ENCODE results near the gene ST6GAL2. TPM values are rescaled to one million over a fixed set of nuclear protein-coding genes. Genes with fewer than 3 reads are reported as not detected.

ST6GAL2 gene
- total RNA-seq, 2 donors from 2014 or later: 0.52 TPM; not detected in 1

DNA sequence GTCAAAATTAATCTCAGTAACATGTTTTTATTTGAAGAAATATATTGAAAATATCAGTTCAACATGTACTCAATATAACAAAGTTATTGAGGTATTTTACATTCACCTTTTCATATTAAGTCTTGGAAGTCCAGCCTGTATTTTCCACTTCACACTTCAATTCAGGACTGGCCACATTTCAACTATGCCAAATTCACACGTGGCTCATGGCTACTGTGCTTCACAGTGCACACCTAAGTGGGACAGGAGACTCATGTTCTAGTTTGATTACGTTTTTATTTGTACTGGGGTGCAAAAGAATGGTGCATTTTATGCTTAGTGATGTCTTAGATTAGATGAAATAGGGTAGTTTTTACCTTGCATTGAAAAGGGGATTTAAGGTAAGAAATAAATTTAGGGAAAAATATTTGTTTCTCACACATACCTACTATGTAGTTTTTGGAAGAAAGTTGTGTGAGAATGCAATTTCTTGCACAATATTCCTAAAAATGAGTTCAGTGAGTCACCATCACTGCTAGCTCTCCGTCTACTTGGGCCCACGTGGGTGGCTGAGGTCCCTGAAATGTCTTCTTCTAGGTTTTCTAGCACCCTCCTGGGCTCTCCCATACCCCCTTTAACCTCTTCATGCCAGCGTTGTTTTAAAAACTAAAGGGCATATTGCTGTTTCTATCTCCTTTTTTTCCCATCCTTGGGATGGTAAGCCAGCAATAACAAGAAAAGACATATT lies 87.0 kb downstream of the ST6GAL2 start:
- intact Hi-C loops (cut with DNase I): no loop called here

GRCh38 chr2:106797494-106797893 lies 88.5 kb downstream of the ST6GAL2 start:
- no peaks in the 10 kb centered on the region for H3K9me3 ChIP-seq
- DNase-seq (no peak), ATAC-seq (no peak)
- no peaks in the 10 kb centered on the region for H3K4me1 ChIP-seq
- H3K36me3 ChIP-seq (replicated peaks in 1 of 2; ENCODE audit: insufficient read depth in 1 of 2, low read depth in 2 of 2): no peaks in the 10 kb centered on the region
- intact Hi-C loops (cut with DNase I): no loop called here
- TF ChIP-seq, protein P1, sequence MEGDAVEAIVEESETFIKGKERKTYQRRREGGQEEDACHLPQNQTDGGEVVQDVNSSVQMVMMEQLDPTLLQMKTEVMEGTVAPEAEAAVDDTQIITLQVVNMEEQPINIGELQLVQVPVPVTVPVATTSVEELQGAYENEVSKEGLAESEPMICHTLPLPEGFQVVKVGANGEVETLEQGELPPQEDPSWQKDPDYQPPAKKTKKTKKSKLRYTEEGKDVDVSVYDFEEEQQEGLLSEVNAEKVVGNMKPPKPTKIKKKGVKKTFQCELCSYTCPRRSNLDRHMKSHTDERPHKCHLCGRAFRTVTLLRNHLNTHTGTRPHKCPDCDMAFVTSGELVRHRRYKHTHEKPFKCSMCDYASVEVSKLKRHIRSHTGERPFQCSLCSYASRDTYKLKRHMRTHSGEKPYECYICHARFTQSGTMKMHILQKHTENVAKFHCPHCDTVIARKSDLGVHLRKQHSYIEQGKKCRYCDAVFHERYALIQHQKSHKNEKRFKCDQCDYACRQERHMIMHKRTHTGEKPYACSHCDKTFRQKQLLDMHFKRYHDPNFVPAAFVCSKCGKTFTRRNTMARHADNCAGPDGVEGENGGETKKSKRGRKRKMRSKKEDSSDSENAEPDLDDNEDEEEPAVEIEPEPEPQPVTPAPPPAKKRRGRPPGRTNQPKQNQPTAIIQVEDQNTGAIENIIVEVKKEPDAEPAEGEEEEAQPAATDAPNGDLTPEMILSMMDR (IDR thresholded peaks at IDR 0.05): no peak
- TF ChIP-seq POLR2A (IDR thresholded peaks at IDR 0.05): no peak
- H3K27me3 ChIP-seq: no peaks in the 10 kb centered on the region
- no peak overlapping the region for H3K4me3 ChIP-seq
- H3K27ac ChIP-seq: no peak overlapping the region
- WGBS, 2 donors: 74 to 82% methylated on average over 4 to 5 of the region's 5 CpGs

More for the DNA sequence above, 87.0 kb downstream of the ST6GAL2 start:
- Histone ChIP-seq H3K4me1 (no peaks in the 10 kb centered on the region), H3K27me3 (no peaks in the 10 kb centered on the region), H3K9me3 (no peaks in the 10 kb centered on the region), H3K4me3 (no peak overlapping the region), H3K27ac (no peak overlapping the region), H3K36me3 (replicated peaks in 1 of 2; ENCODE audit: insufficient read depth in 1 of 2, low read depth in 2 of 2) (no peaks in the 10 kb centered on the region)
- DNase-seq (no peak), ATAC-seq (no peak)
- no peak for TF ChIP-seq POLR2A (IDR thresholded peaks at IDR 0.05)
- TF ChIP-seq, protein P1 (IDR thresholded peaks at IDR 0.05): no peak
- WGBS, 2 donors: 45 to 49% methylated on average over 5 of the region's 5 CpGs

DNA sequence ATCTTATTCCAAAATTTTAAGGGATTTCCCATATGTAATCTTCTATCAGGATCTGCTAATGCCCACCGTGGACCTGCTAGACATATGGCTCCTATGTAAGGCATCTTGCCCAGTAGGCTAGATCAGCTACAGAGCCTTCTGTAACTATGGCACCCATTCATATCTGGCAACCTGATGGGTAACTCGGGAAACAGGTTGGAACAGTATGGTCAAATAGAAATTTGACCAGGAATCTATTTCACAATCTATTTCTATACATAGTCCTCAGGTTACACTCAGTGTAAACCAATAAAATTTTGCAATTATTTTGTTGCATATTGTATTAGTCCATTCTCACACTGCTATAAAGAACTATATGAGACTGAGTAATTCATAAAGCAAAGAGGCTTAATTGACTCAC lies 93.3 kb downstream of the ST6GAL2 start:
- no peak overlapping the region for H3K4me3 ChIP-seq
- H3K36me3 ChIP-seq (replicated peaks in 1 of 2; ENCODE audit: insufficient read depth in 1 of 2, low read depth in 2 of 2): no peaks in the 10 kb centered on the region
- no peaks in the 10 kb centered on the region for H3K4me1 ChIP-seq
- no peak for ATAC-seq
- DNase-seq: no peak
- WGBS, 2 donors: 72 to 75% methylated on average over 2 of the region's 2 CpGs
- H3K9me3 ChIP-seq: no peaks in the 10 kb centered on the region
- no peak overlapping the region for H3K27ac ChIP-seq
- intact Hi-C loops (cut with DNase I): no loop called here
- no peaks in the 10 kb centered on the region for H3K27me3 ChIP-seq
- TF ChIP-seq, protein P1 (IDR thresholded peaks at IDR 0.05): no peak
- no peak for TF ChIP-seq POLR2A (IDR thresholded peaks at IDR 0.05)

- ATAC-seq (no peak), DNase-seq (no peak)
- Histone ChIP-seq H3K27me3 (no peaks in the 10 kb centered on the region), H3K4me3 (no peak overlapping the region), H3K36me3 (replicated peaks in 1 of 2; ENCODE audit: insufficient read depth in 1 of 2, low read depth in 2 of 2) (no peaks in the 10 kb centered on the region), H3K27ac (no peak overlapping the region), H3K4me1 (no peaks in the 10 kb centered on the region), H3K9me3 (no peaks in the 10 kb centered on the region)
- intact Hi-C loops (cut with DNase I): no loop called here
- TF ChIP-seq POLR2A (IDR thresholded peaks at IDR 0.05): no peak
- TF ChIP-seq, protein P1 (IDR thresholded peaks at IDR 0.05): no peak
- WGBS, 2 donors: 66 to 78% methylated on average over 6 of the region's 6 CpGs
Measured at GRCh38 chr2:106789185-106789584, 96.8 kb downstream of the ST6GAL2 start.

DNA sequence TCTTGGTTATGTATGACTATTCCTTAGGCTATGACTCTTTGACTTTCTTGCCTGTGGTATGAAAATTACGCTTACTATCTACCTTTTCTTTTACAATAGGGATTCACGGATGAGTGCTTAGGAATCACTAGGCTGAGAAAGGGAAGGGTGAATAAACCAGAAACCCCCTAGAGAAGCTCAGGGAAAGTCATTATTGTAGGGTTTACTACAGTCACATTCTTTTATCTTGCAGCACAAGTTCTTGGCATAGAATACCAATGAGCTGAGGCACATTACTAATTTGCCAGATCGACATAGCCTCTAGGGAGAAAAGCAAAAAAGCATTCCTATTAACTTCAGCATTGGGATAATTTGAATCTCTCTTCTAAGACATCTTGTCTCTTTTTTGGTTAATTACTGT lies 103.3 kb downstream of the ST6GAL2 start:
- no peaks in the 10 kb centered on the region for H3K36me3 ChIP-seq (replicated peaks in 1 of 2; ENCODE audit: insufficient read depth in 1 of 2, low read depth in 2 of 2)
- no peak overlapping the region for H3K27ac ChIP-seq
- no peak for ATAC-seq
- 57 to 64% methylated on average over 3 of the region's 3 CpGs for WGBS, 2 donors
- intact Hi-C loops (cut with DNase I): no loop called here
- no peak for DNase-seq
- no peaks in the 10 kb centered on the region for H3K4me1 ChIP-seq
- no peaks in the 10 kb centered on the region for H3K9me3 ChIP-seq
- no peaks in the 10 kb centered on the region for H3K27me3 ChIP-seq
- TF ChIP-seq, protein P1 (IDR thresholded peaks at IDR 0.05): no peak
- no peak for TF ChIP-seq POLR2A (IDR thresholded peaks at IDR 0.05)
- no peak overlapping the region for H3K4me3 ChIP-seq

All from body of pancreas (tissue), 4 donors.